Neural crest cell (in vitro differentiated cells): ENCODE results near the gene RHCG. TPM values are rescaled to one million over a fixed set of nuclear protein-coding genes. Genes with fewer than 3 reads are reported as not detected.

ENCODE experiments used
- DNase-seq: peaks from one replicate; pipeline ENCODE4 v3.0.0; 2021; ENCODE audit warnings: low read depth, mixed read lengths, low spot score
- H3K27ac Mint-ChIP-seq: one replicate; pipeline ENCODE4 v1.8.0; 2021; ENCODE audit warnings: mild to moderate bottlenecking, mixed read lengths; ENCODE audit not compliant: unreplicated experiment
- H3K27me3 Mint-ChIP-seq: 2 replicates; pipeline ENCODE4 v1.8.0; 2021; ENCODE audit warnings: low read depth, mild to moderate bottlenecking, mixed read lengths
- H3K36me3 Mint-ChIP-seq: 2 replicates; pipeline ENCODE4 v1.8.0; 2021; ENCODE audit warnings: low read depth, mild to moderate bottlenecking, mixed read lengths
- H3K4me1 Mint-ChIP-seq: 2 replicates; pipeline ENCODE4 v1.8.0; 2021; ENCODE audit warnings: mixed read lengths
- H3K4me3 Mint-ChIP-seq: one replicate; pipeline ENCODE4 v1.8.0; 2021; ENCODE audit warnings: mild to moderate bottlenecking, mixed read lengths
- H3K9me3 Mint-ChIP-seq: 2 replicates; pipeline ENCODE4 v1.8.0; 2021; ENCODE audit warnings: mixed read lengths
- total RNA-seq: library from RNA; stranded (reverse); gene quantifications from 2 replicates; pipeline ENCODE4 v1.2.1, GENCODE V29; 2021
- TF ChIP-seq, protein P1 (sequence below): fragments of 200-600 bp; sonication (generic); conservative IDR thresholded peaks from 2 replicates; pipeline ENCODE4 v1.5.0; 2021; ENCODE audit warnings: antibody characterized with exemption, mild to moderate bottlenecking

RHCG gene
- total RNA-seq, 1 donor from 2014 or later: not detected

DNA sequence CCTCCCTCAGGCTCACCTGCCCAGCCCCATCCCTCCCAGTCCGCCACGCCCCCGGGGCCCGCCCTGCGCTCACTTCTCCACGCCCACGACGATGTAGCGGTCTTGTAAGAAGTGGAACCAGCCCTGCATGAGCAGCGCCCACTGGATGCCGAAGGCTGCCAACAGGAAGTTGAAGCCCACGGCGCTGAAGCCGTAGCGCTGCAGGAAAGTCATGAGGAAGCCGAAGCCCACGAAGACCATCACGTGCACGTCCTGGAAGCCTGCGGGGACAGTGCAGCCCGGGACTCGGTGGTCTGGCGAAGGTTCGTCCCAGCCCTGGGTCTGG, 9.7 kb downstream of the RHCG start:
- Mint-ChIP-seq H3K9me3 (no peaks in the 10 kb centered on the region), H3K4me3 (no peak overlapping the region), H3K27me3 (peaks cover 74% of the 10 kb centered on the region), H3K27ac (no peak overlapping the region), H3K4me1 (no peaks in the 10 kb centered on the region), H3K36me3 (no peaks in the 10 kb centered on the region)
- DNase-seq: no peak
- TF ChIP-seq, protein P1, sequence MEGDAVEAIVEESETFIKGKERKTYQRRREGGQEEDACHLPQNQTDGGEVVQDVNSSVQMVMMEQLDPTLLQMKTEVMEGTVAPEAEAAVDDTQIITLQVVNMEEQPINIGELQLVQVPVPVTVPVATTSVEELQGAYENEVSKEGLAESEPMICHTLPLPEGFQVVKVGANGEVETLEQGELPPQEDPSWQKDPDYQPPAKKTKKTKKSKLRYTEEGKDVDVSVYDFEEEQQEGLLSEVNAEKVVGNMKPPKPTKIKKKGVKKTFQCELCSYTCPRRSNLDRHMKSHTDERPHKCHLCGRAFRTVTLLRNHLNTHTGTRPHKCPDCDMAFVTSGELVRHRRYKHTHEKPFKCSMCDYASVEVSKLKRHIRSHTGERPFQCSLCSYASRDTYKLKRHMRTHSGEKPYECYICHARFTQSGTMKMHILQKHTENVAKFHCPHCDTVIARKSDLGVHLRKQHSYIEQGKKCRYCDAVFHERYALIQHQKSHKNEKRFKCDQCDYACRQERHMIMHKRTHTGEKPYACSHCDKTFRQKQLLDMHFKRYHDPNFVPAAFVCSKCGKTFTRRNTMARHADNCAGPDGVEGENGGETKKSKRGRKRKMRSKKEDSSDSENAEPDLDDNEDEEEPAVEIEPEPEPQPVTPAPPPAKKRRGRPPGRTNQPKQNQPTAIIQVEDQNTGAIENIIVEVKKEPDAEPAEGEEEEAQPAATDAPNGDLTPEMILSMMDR: no peak

DNA sequence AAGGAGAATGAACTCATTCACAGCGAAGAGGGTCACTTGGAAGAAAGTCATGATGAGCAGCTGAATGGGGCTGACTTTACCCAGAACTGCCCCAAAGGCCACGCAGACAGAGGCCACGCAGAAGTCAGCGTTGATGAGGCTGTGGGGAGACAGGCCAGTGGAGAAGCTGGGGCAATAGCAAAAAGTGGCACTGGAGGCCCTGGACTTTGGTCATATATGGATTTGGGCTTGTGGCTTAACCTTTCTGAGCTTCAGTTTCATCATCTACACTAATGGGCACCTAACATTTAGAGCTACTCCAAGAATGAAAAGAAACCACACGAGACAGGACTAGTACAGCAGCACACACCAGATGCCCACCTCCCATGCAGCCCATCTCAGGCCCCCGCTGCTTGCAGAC, 13.3 kb downstream of the RHCG start:
- DNase-seq: no peak
- Mint-ChIP-seq H3K4me3 (no peak overlapping the region), H3K27me3 (peaks cover 90% of the 10 kb centered on the region), H3K9me3 (no peaks in the 10 kb centered on the region), H3K27ac (no peak overlapping the region), H3K4me1 (no peaks in the 10 kb centered on the region), H3K36me3 (no peaks in the 10 kb centered on the region)
- TF ChIP-seq, protein P1: no peak

DNA sequence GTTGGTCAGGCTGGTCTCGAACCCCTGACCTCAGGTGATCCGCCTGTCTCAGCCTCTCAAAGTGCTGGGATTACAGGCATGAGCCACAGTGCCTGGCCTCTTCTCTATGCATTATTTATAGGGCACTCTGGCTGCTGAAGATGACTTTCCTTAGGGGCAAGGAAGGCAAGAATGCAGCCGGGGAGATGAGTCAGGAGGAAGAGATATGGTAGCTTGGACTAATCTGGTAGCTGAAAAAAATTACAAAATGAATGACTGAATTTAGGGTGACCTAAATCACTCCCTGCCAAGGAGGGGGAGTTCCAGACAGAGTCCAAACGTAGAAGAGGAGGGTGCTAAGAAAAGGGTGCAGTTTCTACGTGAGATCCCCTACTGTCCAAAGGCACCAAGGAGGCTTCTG, 14.2 kb downstream of the RHCG start:
- peaks cover 85% of the 10 kb centered on the region for H3K27me3 Mint-ChIP-seq
- TF ChIP-seq, protein P1: no peak
- no peak overlapping the region for H3K4me3 Mint-ChIP-seq
- H3K27ac Mint-ChIP-seq: no peak overlapping the region
- no peaks in the 10 kb centered on the region for H3K9me3 Mint-ChIP-seq
- no peaks in the 10 kb centered on the region for H3K36me3 Mint-ChIP-seq
- no peaks in the 10 kb centered on the region for H3K4me1 Mint-ChIP-seq
- DNase-seq: no peak

DNA sequence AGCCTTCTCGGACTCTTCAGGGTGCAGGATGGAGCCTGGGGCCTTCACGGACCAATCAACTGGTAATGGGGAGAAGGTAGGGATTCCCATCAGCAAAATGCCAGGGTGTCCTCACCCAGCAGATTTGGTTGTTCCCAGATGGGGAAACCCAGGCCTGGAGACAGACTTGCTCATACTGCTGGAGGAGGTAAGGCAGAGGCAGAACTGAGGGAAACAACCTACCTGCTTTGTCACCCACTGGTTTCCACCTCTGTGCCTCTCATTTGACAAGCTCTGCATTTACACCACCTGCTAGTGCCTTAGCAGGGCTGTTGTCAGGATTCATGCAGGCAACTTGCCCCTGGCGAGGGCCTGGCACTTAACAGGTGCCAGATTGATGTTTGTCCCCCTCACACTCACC, 15.9 kb downstream of the RHCG start:
- TF ChIP-seq, protein P1: no peak
- Mint-ChIP-seq H3K36me3 (no peaks in the 10 kb centered on the region), H3K27me3 (peaks cover 88% of the 10 kb centered on the region), H3K9me3 (no peaks in the 10 kb centered on the region), H3K4me1 (no peaks in the 10 kb centered on the region), H3K27ac (no peak overlapping the region), H3K4me3 (no peak overlapping the region)
- DNase-seq: no peak

DNA sequence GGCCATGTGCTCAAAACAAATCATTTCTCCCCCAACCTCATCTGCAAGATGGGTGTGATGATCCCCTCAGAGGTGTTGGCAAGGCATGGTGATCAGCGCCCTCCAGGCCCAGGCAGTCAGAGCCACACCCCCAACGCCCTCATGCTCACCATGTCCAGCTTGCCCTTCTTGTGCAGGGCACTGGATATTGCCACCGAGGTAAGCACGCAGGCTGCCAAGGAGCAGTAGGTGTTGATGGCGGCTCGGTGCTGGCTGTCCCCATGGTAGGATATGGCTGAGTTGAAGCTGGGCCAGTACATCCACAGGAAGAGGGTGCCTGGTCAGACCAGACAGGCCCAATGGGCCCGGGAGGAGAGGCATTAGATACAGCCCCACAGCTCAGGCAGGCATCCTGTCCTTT, 17.2 kb downstream of the RHCG start:
- Mint-ChIP-seq H3K27me3 (peaks cover 88% of the 10 kb centered on the region), H3K9me3 (no peaks in the 10 kb centered on the region), H3K4me1 (no peaks in the 10 kb centered on the region), H3K36me3 (no peaks in the 10 kb centered on the region), H3K4me3 (no peak overlapping the region), H3K27ac (no peak overlapping the region)
- no peak for DNase-seq
- TF ChIP-seq, protein P1: no peak
